ENCODE results near the gene NRL.

The NRL gene

GRCh38 chr14:24150061-24150460 is 35.3 kb upstream of the NRL start:
- H3K27me3 ChIP-seq (ENCODE audit: control insufficient read depth in 3 of 3, insufficient read depth in 3 of 3, low read depth in 1 of 3, low read length in 3 of 3) = no peaks in the 10 kb centered on the region
- H3K18ac ChIP-seq (ENCODE audit: low read length) = no peak overlapping the region
- H3K9me3 ChIP-seq (replicated peaks in 1 of 2; ENCODE audit: control insufficient read depth in 2 of 2, insufficient read depth in 1 of 2, low read depth in 1 of 2, low read length in 2 of 2) = no peaks in the 10 kb centered on the region
- no peak overlapping the region for H2BK5ac ChIP-seq (ENCODE audit: low read length)
- peaks cover 7 to 17% of the 10 kb centered on the region in 2 donors for H3K4me1 ChIP-seq (ENCODE audit: control insufficient read depth in 2 of 2, insufficient read depth in 1 of 2, low read depth in 1 of 2, low read length in 2 of 2)
- no peak overlapping the region for H3K27ac ChIP-seq (replicated peaks; ENCODE audit: low read length)
- H3K4me2 ChIP-seq (ENCODE audit: insufficient read depth, low read length, poor library complexity, severe bottlenecking) = no peak overlapping the region
- peaks cover 36 to 59% of the 10 kb centered on the region in 2 donors for H3K36me3 ChIP-seq (replicated peaks in 1 of 2; ENCODE audit: control insufficient read depth in 2 of 2, insufficient read depth in 2 of 2, low read length in 2 of 2)
- H2BK15ac ChIP-seq (ENCODE audit: low read length) = no peak overlapping the region
- no peak overlapping the region for H2AFZ ChIP-seq (ENCODE audit: low read length)
- no peak overlapping the region for H3K9ac ChIP-seq (ENCODE audit: low read depth, low read length, poor library complexity)
- H3K4ac ChIP-seq (ENCODE audit: low read length) = no peak overlapping the region
- no peak overlapping the region for H4K91ac ChIP-seq (ENCODE audit: low read depth, low read length, poor library complexity)
- no peak for DNase-seq (ENCODE audit: low spot score)
- H2BK12ac ChIP-seq (ENCODE audit: low read length) = no peak overlapping the region
- H3K79me1 ChIP-seq (ENCODE audit: low read depth, low read length) = peaks cover 13% of the 10 kb centered on the region
- H2AK5ac ChIP-seq (ENCODE audit: low read depth, low read length) = no peak overlapping the region
- no peak overlapping the region for H4K8ac ChIP-seq (ENCODE audit: low read depth, low read length)
- H3K4me3 ChIP-seq (ENCODE audit: low read length in 2 of 2) = no peak overlapping the region
- no CpG with 5 or more reads among the region's 9 CpGs for WGBS, 2 donors (ENCODE audit: extremely low coverage in 2 of 2, insufficient read length in 2 of 2, insufficient replicate concordance in 1 of 2)
- no peak overlapping the region for H2BK120ac ChIP-seq (ENCODE audit: low read depth, low read length)
- H3K23ac ChIP-seq (ENCODE audit: low read depth, low read length, poor library complexity) = no peak overlapping the region
- H3K14ac ChIP-seq (ENCODE audit: low read length) = no peak overlapping the region

- Histone ChIP-seq H3K23ac (ENCODE audit: low read depth, low read length, poor library complexity) (no peak overlapping the region), H2AFZ (ENCODE audit: low read length) (no peak overlapping the region), H3K36me3 (replicated peaks in 1 of 2; ENCODE audit: control insufficient read depth in 2 of 2, insufficient read depth in 2 of 2, low read length in 2 of 2) (peaks cover 32 to 59% of the 10 kb centered on the region in 2 donors), H3K14ac (ENCODE audit: low read length) (no peak overlapping the region), H3K4ac (ENCODE audit: low read length) (no peak overlapping the region), H3K27me3 (ENCODE audit: control insufficient read depth in 3 of 3, insufficient read depth in 3 of 3, low read depth in 1 of 3, low read length in 3 of 3) (no peaks in the 10 kb centered on the region), H2BK15ac (ENCODE audit: low read length) (no peak overlapping the region), H2BK12ac (ENCODE audit: low read length) (no peak overlapping the region), H4K8ac (ENCODE audit: low read depth, low read length) (no peak overlapping the region), H2AK5ac (ENCODE audit: low read depth, low read length) (no peak overlapping the region), H3K9ac (ENCODE audit: low read depth, low read length, poor library complexity) (no peak overlapping the region), H3K4me2 (ENCODE audit: insufficient read depth, low read length, poor library complexity, severe bottlenecking) (no peak overlapping the region), H3K9me3 (replicated peaks in 1 of 2; ENCODE audit: control insufficient read depth in 2 of 2, insufficient read depth in 1 of 2, low read depth in 1 of 2, low read length in 2 of 2) (no peaks in the 10 kb centered on the region), H2BK120ac (ENCODE audit: low read depth, low read length) (no peak overlapping the region), H4K91ac (ENCODE audit: low read depth, low read length, poor library complexity) (no peak overlapping the region), H2BK5ac (ENCODE audit: low read length) (no peak overlapping the region), H3K18ac (ENCODE audit: low read length) (no peak overlapping the region), H3K27ac (replicated peaks; ENCODE audit: low read length) (no peak overlapping the region), H3K4me1 (ENCODE audit: control insufficient read depth in 2 of 2, insufficient read depth in 1 of 2, low read depth in 1 of 2, low read length in 2 of 2) (peaks cover 7 to 17% of the 10 kb centered on the region in 2 donors), H3K4me3 (ENCODE audit: low read length in 2 of 2) (peak overlapping the region in 1 of 2 donors; percentile 25), H3K79me1 (ENCODE audit: low read depth, low read length) (peaks cover 13% of the 10 kb centered on the region)
- no CpG with 5 or more reads among the region's 3 CpGs for WGBS, 2 donors (ENCODE audit: extremely low coverage in 2 of 2, insufficient read length in 2 of 2, insufficient replicate concordance in 1 of 2)
- no peak for DNase-seq (ENCODE audit: low spot score)
Observed at GRCh38 chr14:24149302-24149969, 34.7 kb upstream of the NRL start.

GRCh38 chr14:24147761-24148428 is 33.1 kb upstream of the NRL start:
- H2BK120ac ChIP-seq (ENCODE audit: low read depth, low read length) = no peak overlapping the region
- no peak overlapping the region for H2BK12ac ChIP-seq (ENCODE audit: low read length)
- peak overlapping the region; percentile 95 for H2AFZ ChIP-seq (ENCODE audit: low read length)
- H3K4me2 ChIP-seq (ENCODE audit: insufficient read depth, low read length, poor library complexity, severe bottlenecking) = peak overlapping the region; percentile 97
- peak overlapping the region; percentile 89 to 96 for H3K4me3 ChIP-seq (ENCODE audit: low read length in 2 of 2)
- no peak overlapping the region for H3K27ac ChIP-seq (replicated peaks; ENCODE audit: low read length)
- peaks cover 7 to 17% of the 10 kb centered on the region in 2 donors for H3K4me1 ChIP-seq (ENCODE audit: control insufficient read depth in 2 of 2, insufficient read depth in 1 of 2, low read depth in 1 of 2, low read length in 2 of 2)
- peak overlapping the region; percentile 97 for H3K9ac ChIP-seq (ENCODE audit: low read depth, low read length, poor library complexity)
- no CpG with 5 or more reads among the region's 29 CpGs for WGBS, 2 donors (ENCODE audit: extremely low coverage in 2 of 2, insufficient read length in 2 of 2, insufficient replicate concordance in 1 of 2)
- no peaks in the 10 kb centered on the region for H3K27me3 ChIP-seq (ENCODE audit: control insufficient read depth in 3 of 3, insufficient read depth in 3 of 3, low read depth in 1 of 3, low read length in 3 of 3)
- peak overlapping the region; percentile 30 for H2BK15ac ChIP-seq (ENCODE audit: low read length)
- H3K18ac ChIP-seq (ENCODE audit: low read length) = peak overlapping the region; percentile 91
- DNase-seq (ENCODE audit: low spot score) = no peak
- H3K36me3 ChIP-seq (replicated peaks in 1 of 2; ENCODE audit: control insufficient read depth in 2 of 2, insufficient read depth in 2 of 2, low read length in 2 of 2) = peaks cover 35 to 65% of the 10 kb centered on the region in 2 donors
- peak overlapping the region; percentile 86 for H2AK5ac ChIP-seq (ENCODE audit: low read depth, low read length)
- no peaks in the 10 kb centered on the region for H3K9me3 ChIP-seq (replicated peaks in 1 of 2; ENCODE audit: control insufficient read depth in 2 of 2, insufficient read depth in 1 of 2, low read depth in 1 of 2, low read length in 2 of 2)
- H3K14ac ChIP-seq (ENCODE audit: low read length) = peak overlapping the region; percentile 79
- H3K79me1 ChIP-seq (ENCODE audit: low read depth, low read length) = peaks cover 13% of the 10 kb centered on the region
- H3K23ac ChIP-seq (ENCODE audit: low read depth, low read length, poor library complexity) = peak overlapping the region; percentile 11
- peak overlapping the region; percentile 67 for H2BK5ac ChIP-seq (ENCODE audit: low read length)
- no peak overlapping the region for H3K4ac ChIP-seq (ENCODE audit: low read length)
- H4K91ac ChIP-seq (ENCODE audit: low read depth, low read length, poor library complexity) = no peak overlapping the region
- no peak overlapping the region for H4K8ac ChIP-seq (ENCODE audit: low read depth, low read length)
